ENCODE results near the gene PNMA6E. TPM values are rescaled to one million over a fixed set of nuclear protein-coding genes. Genes with fewer than 3 reads are reported as not detected.

Gene PNMA6E
- total and polyA plus RNA-seq, 3 donors from 2014 or later: 9.7 to 24.2 (median 13.3) TPM

GRCh38 chrX:153351981-153352380 is 49.2 kb downstream of the PNMA6E start:
- TF ChIP-seq POLR2A (IDR thresholded peaks at IDR 0.05): no peak
- TF ChIP-seq CTCF (IDR thresholded peaks at IDR 0.05): no peak
- no peaks in the 10 kb centered on the region for H3K27me3 ChIP-seq
- H3K36me3 ChIP-seq (ENCODE audit: low read depth, missing control alignments): no peaks in the 10 kb centered on the region
- no peak overlapping the region for H3K27ac ChIP-seq
- intact Hi-C loops (cut with DNase I; ENCODE audit: low total_unique reads): no loop called here
- no peaks in the 10 kb centered on the region for H3K9me3 ChIP-seq
- WGBS, 2 donors: 94 to 95% methylated on average over 4 to 8 of the region's 8 CpGs
- H3K4me1 ChIP-seq: peaks cover 3% of the 10 kb centered on the region
- no peak for DNase-seq
- H3K4me3 ChIP-seq: no peak overlapping the region

DNA sequence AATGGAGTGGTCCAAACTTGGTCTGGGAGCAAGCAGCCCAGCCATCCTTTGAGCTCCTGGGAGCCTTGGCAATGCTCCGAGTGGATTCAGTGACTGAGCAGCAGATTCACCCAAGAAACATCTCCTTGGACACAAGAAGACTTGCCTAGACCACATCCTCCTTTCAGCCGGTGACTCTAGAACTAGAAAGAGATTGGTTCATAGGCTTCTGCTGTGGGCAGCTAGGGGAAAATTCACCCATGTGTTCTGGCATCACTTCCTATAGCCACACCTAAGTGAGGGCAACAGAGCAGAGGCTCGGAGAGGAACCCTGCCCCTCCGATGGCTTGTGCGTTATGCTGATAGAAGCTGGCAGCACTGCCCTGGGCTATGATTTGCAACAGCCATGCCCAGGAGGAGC is 51.2 kb downstream of the PNMA6E start:
- WGBS, 2 donors: 89% methylated on average over 5 of the region's 5 CpGs; no CpG with 5 or more reads in 1 of the 2 donors
- no peaks in the 10 kb centered on the region for H3K27me3 ChIP-seq
- no peaks in the 10 kb centered on the region for H3K36me3 ChIP-seq (ENCODE audit: low read depth, missing control alignments)
- TF ChIP-seq CTCF (IDR thresholded peaks at IDR 0.05) (no peak), POLR2A (IDR thresholded peaks at IDR 0.05) (no peak)
- H3K4me3 ChIP-seq: no peak overlapping the region
- no peaks in the 10 kb centered on the region for H3K9me3 ChIP-seq
- peaks cover 3% of the 10 kb centered on the region for H3K4me1 ChIP-seq
- H3K27ac ChIP-seq: no peak overlapping the region
- intact Hi-C loops (cut with DNase I; ENCODE audit: low total_unique reads): no loop called here
- no peak for DNase-seq

- no peak overlapping the region for H3K27ac ChIP-seq
- 52 to 88% methylated on average over 8 of the region's 8 CpGs for WGBS, 2 donors
- no peak for TF ChIP-seq CTCF (IDR thresholded peaks at IDR 0.05)
- no peak for TF ChIP-seq POLR2A (IDR thresholded peaks at IDR 0.05)
- no peak for DNase-seq
- H3K4me1 ChIP-seq: peaks cover 3% of the 10 kb centered on the region
- intact Hi-C loops (cut with DNase I; ENCODE audit: low total_unique reads): no loop called here
- no peak overlapping the region for H3K4me3 ChIP-seq
- no peaks in the 10 kb centered on the region for H3K27me3 ChIP-seq
- no peaks in the 10 kb centered on the region for H3K9me3 ChIP-seq
- H3K36me3 ChIP-seq (ENCODE audit: low read depth, missing control alignments): no peaks in the 10 kb centered on the region
These were observed 52.7 kb downstream of the PNMA6E start for GRCh38 chrX:153348421-153348820.

DNA sequence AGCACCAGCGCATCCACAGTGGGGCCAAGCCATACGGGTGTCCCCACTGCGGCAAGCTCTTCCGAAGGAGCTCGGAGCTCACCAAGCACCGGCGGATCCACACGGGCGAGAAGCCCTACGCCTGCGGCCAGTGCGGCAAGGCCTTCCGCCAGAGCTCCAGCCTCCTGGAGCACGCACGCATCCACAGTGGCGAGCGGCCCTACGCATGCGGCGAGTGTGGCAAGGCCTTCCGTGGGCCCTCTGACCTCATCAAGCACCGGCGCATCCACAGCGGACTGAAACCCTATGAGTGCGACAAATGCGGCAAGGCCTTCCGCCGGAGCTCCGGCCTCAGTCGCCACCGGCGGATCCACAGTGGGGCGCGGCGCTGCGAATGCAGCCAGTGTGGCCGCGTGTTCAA is 53.6 kb downstream of the PNMA6E start:
- H3K36me3 ChIP-seq (ENCODE audit: low read depth, missing control alignments): no peaks in the 10 kb centered on the region
- WGBS, 2 donors: 76% methylated on average over 14 of the region's 38 CpGs; no CpG with 5 or more reads in 1 of the 2 donors

More for the DNA sequence above, 53.6 kb downstream of the PNMA6E start:
- H3K4me3 ChIP-seq: no peak overlapping the region
- intact Hi-C loops (cut with DNase I; ENCODE audit: low total_unique reads): no loop called here
- no peak for TF ChIP-seq POLR2A (IDR thresholded peaks at IDR 0.05)
- no peak for TF ChIP-seq CTCF (IDR thresholded peaks at IDR 0.05)
- no peaks in the 10 kb centered on the region for H3K9me3 ChIP-seq
- peaks cover 3% of the 10 kb centered on the region for H3K4me1 ChIP-seq
- DNase-seq: no peak
- H3K27me3 ChIP-seq: no peaks in the 10 kb centered on the region
- no peak overlapping the region for H3K27ac ChIP-seq

Small RNA genes within 50 kb of the gene (small RNA-seq; reads per million reads assigned to genes)
- gene AC152007.1: 0 reads per million in 2 donors
- 0 reads per million in 2 donors for gene RN7SL667P

Other genes starting within 250 kb of the PNMA6E start
- 1 to 10 TPM; 8.3 to 8.9 TPM for gene MAGEA1, start 222.1 kb downstream of the PNMA6E start, total RNA-seq
- gene MAGEA1, start 222.1 kb downstream of the PNMA6E start, polyA plus RNA-seq (ENCODE audit: insufficient read depth, low read depth, low replicate concordance): 8.5 TPM
- 1 to 10 TPM in 1 of 2 donors, under 1 TPM in 1; 0.79 to 1.2 TPM for gene PNMA6F, start 79.6 kb downstream of the PNMA6E start, total RNA-seq
- 0.84 TPM for gene PNMA6F, start 79.6 kb downstream of the PNMA6E start, polyA plus RNA-seq (ENCODE audit: insufficient read depth, low read depth, low replicate concordance)
- gene ZNF275, start 67.2 kb downstream of the PNMA6E start, total RNA-seq: 10 to 100 TPM; 58.4 to 65.0 TPM
- gene ZNF275, start 67.2 kb downstream of the PNMA6E start, polyA plus RNA-seq (ENCODE audit: insufficient read depth, low read depth, low replicate concordance): 28.7 TPM
- 1 to 10 TPM; 2.2 to 3.4 TPM for gene ZFP92, start 10.1 kb upstream of the PNMA6E start, total RNA-seq
- gene ZFP92, start 10.1 kb upstream of the PNMA6E start, polyA plus RNA-seq (ENCODE audit: insufficient read depth, low read depth, low replicate concordance): 2.1 TPM
- 1 to 10 TPM; 4.0 to 7.5 TPM for gene TREX2, start 44.7 kb upstream of the PNMA6E start, total RNA-seq
- 0.51 TPM for gene TREX2, start 44.7 kb upstream of the PNMA6E start, polyA plus RNA-seq (ENCODE audit: insufficient read depth, low read depth, low replicate concordance)
- 10 to 100 TPM; 34.0 to 35.2 TPM for gene HAUS7, start 69.2 kb upstream of the PNMA6E start, total RNA-seq
- 18.0 TPM for gene HAUS7, start 69.2 kb upstream of the PNMA6E start, polyA plus RNA-seq (ENCODE audit: insufficient read depth, low read depth, low replicate concordance)
- gene BGN, start 93.6 kb upstream of the PNMA6E start, total RNA-seq: 10 to 100 TPM; 42.3 to 76.5 TPM
- 174 TPM for gene BGN, start 93.6 kb upstream of the PNMA6E start, polyA plus RNA-seq (ENCODE audit: insufficient read depth, low read depth, low replicate concordance)
- 1 to 10 TPM in 1 of 2 donors, under 1 TPM in 1; 0.16 to 1.2 TPM for gene ATP2B3, start 116.3 kb upstream of the PNMA6E start, total RNA-seq
- gene ATP2B3, start 116.3 kb upstream of the PNMA6E start, polyA plus RNA-seq (ENCODE audit: insufficient read depth, low read depth, low replicate concordance): 0.73 TPM
- gene CCNQ, start 197.8 kb upstream of the PNMA6E start, total RNA-seq: 10 to 100 TPM; 26.9 to 27.6 TPM
- 19.6 TPM for gene CCNQ, start 197.8 kb upstream of the PNMA6E start, polyA plus RNA-seq (ENCODE audit: insufficient read depth, low read depth, low replicate concordance)
- gene DUSP9, start 245.9 kb upstream of the PNMA6E start, total RNA-seq: 10 to 100 TPM in 1 of 2 donors, 1 to 10 TPM in 1; 6.2 to 10.2 TPM
- 2.5 TPM for gene DUSP9, start 245.9 kb upstream of the PNMA6E start, polyA plus RNA-seq (ENCODE audit: insufficient read depth, low read depth, low replicate concordance)